OCI-LY3 (cell line): ENCODE data around the gene TMEM140.

Experiments used
- EZH2phosphoT487 ChIP-seq: fragments of 200-600 bp; shearing (Covaris generic); IDR thresholded peaks from 2 replicates; pipeline ENCODE4 v1.6.1; 2018; ENCODE audit warnings: antibody characterized with exemption, mixed run types, low read depth
- TF ChIP-seq, protein P1 (sequence below): fragments of 200-600, 300-600 bp; sonication (generic); IDR thresholded peaks from 2 replicates; pipeline ENCODE4 v1.5.1; 2014; ENCODE audit warnings: antibody characterized with exemption, low read length, low read depth

DNA sequence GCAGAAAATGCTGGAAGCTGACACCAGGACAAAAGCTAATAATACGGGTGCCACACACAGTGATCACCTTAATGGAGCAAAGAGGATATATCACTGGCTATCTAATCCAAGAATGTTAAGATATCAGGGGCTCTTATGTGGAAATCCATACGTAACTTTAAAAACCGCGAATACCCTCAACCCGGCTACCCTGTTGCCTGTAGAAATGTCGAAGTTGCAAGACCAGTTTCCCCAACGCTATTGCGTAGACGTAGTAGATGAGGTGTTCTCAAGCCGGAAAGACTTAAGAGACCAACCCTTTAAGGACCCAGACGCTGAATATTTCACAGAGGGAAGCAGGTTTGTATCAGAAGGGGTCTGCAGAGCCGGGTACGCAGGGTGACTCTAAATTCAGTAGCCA lies 30.5 kb downstream of the TMEM140 start:
- TF ChIP-seq, protein P1, sequence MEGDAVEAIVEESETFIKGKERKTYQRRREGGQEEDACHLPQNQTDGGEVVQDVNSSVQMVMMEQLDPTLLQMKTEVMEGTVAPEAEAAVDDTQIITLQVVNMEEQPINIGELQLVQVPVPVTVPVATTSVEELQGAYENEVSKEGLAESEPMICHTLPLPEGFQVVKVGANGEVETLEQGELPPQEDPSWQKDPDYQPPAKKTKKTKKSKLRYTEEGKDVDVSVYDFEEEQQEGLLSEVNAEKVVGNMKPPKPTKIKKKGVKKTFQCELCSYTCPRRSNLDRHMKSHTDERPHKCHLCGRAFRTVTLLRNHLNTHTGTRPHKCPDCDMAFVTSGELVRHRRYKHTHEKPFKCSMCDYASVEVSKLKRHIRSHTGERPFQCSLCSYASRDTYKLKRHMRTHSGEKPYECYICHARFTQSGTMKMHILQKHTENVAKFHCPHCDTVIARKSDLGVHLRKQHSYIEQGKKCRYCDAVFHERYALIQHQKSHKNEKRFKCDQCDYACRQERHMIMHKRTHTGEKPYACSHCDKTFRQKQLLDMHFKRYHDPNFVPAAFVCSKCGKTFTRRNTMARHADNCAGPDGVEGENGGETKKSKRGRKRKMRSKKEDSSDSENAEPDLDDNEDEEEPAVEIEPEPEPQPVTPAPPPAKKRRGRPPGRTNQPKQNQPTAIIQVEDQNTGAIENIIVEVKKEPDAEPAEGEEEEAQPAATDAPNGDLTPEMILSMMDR: no peak
- TF ChIP-seq EZH2phosphoT487: no peak
